ENCODE results near the gene CCDC186. TPM values are rescaled to one million over a fixed set of nuclear protein-coding genes. Genes with fewer than 3 reads are reported as not detected.

Gene CCDC186
- polyA plus RNA-seq, 2 of the 4 experiments (the other 2 are of a cell fraction), result 7.4 to 13.4 TPM

DNA sequence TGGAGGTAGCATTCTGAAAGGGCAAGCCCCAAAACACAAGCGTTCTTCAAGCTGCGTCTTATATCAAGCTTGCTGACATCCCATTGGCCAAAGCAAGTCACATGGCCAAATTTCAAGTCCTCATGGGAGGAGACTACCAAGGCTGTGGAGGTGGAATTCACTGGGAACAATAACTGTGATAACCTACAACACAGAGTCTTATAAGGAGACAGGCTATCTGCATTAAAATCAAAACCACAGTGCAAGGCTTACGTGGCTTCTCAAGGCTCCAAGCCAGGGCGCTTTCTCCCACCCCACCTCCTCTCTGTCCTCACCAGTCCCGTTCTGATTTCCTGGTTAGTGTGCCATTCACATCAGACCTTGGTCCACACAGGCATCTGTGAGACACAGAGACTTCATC is 91.0 kb downstream of the CCDC186 start:
- ChIA-PET POLR2A (no interaction called here), CTCF (interaction anchor here (1.2 kb wide), 1 partner anchor 20 kb away, joined by 3 read pairs; no protein-coding TSS in a partner anchor)
- ATAC-seq, result peak in 1 of 2 experiments; percentile 47; a peak in 3 of 6 replicates
- 0 out of 3 replicates have a peak overlapping the region, but pooled peaks have one; percentile 46 for H3K4me2 ChIP-seq
- peak overlapping the region in 1 of 2 experiments; percentile 42; a peak in 1 of 6 replicates for H3K27ac ChIP-seq
- H3K9me3 ChIP-seq, result no peaks in the 10 kb centered on the region
- peaks cover 16% of the 10 kb centered on the region for H3K4me1 ChIP-seq
- DNase-seq (ENCODE audit: low read depth in 1 of 2, low spot score in 1 of 2), result peak in 1 of 2 experiments; percentile 40
- TF ChIP-seq, protein P1, sequence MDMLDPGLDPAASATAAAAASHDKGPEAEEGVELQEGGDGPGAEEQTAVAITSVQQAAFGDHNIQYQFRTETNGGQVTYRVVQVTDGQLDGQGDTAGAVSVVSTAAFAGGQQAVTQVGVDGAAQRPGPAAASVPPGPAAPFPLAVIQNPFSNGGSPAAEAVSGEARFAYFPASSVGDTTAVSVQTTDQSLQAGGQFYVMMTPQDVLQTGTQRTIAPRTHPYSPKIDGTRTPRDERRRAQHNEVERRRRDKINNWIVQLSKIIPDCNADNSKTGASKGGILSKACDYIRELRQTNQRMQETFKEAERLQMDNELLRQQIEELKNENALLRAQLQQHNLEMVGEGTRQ (IDR thresholded peaks at IDR 0.05), result peak; percentile 57
- no peak for TF ChIP-seq TFCP2L1 (CRISPR knock-in tag; IDR thresholded peaks at IDR 0.05)
- FAIRE-seq, result no peak
- no peak overlapping the region for H3K4me3 ChIP-seq
- WGBS (ENCODE audit: missing lambda C conversion rate), result 94% methylated on average over 5 of the region's 5 CpGs

DNA sequence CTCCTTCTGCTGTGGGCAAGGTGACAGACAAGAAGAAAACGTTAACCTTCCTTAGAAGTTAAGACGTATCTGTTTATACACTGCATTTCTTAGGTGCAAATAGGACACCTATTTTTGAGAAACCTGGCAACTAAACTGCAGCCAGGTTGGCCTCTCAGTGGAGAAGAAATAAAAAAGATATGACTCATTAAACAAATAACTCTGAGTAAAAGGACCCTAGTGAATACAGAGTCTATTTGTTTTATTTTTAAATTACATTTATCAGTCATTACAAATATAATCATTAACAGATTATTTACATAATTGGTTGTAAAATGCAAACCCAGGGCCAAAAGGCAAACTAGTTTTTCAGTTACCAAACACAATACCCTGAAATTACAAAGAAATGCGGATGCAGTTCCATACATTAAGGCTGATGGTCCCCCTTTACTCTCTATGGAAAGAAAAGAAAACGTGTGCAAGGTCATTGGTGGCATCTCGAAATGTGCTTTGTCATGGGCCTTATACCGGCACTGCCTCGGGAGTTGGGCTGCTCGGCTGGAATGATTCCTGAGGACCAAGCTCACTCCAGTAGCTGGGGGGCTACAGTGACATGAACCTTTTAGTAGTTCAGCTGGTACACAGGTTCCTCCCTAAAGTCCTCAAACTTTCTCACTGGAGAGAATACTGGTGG is 92.0 kb downstream of the CCDC186 start:
- H3K4me3 ChIP-seq, result no peak overlapping the region
- 28% methylated on average over 8 of the region's 8 CpGs for WGBS (ENCODE audit: missing lambda C conversion rate)
- CTCF ChIA-PET, result interaction anchor here (1.0 to 1.2 kb wide), 2 partner anchors 21 to 282 kb away, joined by 3 read pairs; no protein-coding TSS in a partner anchor
- FAIRE-seq, result peak; percentile 43
- POLR2A ChIA-PET, result no interaction called here
- H3K4me1 ChIP-seq, result peaks cover 16% of the 10 kb centered on the region
- no peak for DNase-seq (ENCODE audit: low read depth in 1 of 2, low spot score in 1 of 2)
- peak overlapping the region in 1 of 2 experiments; percentile 42; a peak in 3 of 6 replicates for H3K27ac ChIP-seq
- ATAC-seq, result peak in 1 of 2 experiments; percentile 26; a peak in 1 of 6 replicates
- H3K9me3 ChIP-seq, result no peaks in the 10 kb centered on the region
- TF ChIP-seq NFE2L2 (conservative IDR thresholded peaks at IDR 0.05; ENCODE audit: low read length), result 0 out of 2 replicates have a peak, but pooled peaks have one; percentile 14
- TF ChIP-seq FOSL2 (IDR thresholded peaks at IDR 0.05), result no peak
- TF ChIP-seq FOSL2 (CRISPR knock-in tag; IDR thresholded peaks at IDR 0.05), result peak; percentile 64
- TF ChIP-seq, protein P1 (IDR thresholded peaks at IDR 0.05), result no peak
- no peak for TF ChIP-seq POLR2A (IDR thresholded peaks at IDR 0.05; ENCODE audit: low read length)
- TF ChIP-seq, protein P2, sequence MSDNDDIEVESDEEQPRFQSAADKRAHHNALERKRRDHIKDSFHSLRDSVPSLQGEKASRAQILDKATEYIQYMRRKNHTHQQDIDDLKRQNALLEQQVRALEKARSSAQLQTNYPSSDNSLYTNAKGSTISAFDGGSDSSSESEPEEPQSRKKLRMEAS (IDR thresholded peaks at IDR 0.05), result peak; percentile 10; the same call in 1 of the 2 replicates
- peak overlapping the region; percentile 46 for H3K4me2 ChIP-seq

DNA sequence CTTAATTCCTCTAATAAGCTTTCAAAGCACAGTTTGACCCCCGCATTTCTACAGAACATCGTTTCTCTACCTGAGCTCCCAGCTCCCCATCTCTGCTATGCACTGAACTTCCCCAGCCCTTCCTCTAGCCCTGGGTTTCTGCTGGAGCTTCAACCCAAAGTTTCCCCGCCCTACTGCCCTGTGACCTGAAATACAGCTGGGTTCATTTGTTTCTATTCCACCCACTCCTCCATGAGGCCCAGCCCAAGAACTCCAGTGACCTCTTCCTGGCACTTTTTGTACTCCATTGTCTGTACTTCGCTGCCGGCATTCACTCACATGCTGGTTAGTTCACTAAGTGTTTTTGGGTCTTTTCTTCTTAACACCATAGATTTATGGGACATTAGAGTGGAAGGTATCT is 94.6 kb downstream of the CCDC186 start:
- Histone ChIP-seq H3K4me2 (no peak overlapping the region), H3K9me3 (no peaks in the 10 kb centered on the region), H3K4me1 (peaks cover 16% of the 10 kb centered on the region), H3K4me3 (no peak overlapping the region), H3K27ac (no peak overlapping the region)
- 86% methylated on average over 5 of the region's 5 CpGs for WGBS (ENCODE audit: missing lambda C conversion rate)
- DNase-seq (ENCODE audit: low read depth in 1 of 2, low spot score in 1 of 2) (no peak), ATAC-seq (no peak), FAIRE-seq (no peak)
- no peak for TF ChIP-seq CEBPB (IDR thresholded peaks at IDR 0.05)
- TF ChIP-seq, protein P2 (IDR thresholded peaks at IDR 0.05), result no peak
- TF ChIP-seq HDAC2 (IDR thresholded peaks at IDR 0.05), result no peak
- TF ChIP-seq MAFK (IDR thresholded peaks at IDR 0.05; ENCODE audit: partially characterized antibody), result no peak
- TF ChIP-seq JUN (IDR thresholded peaks at IDR 0.05), result no peak
- TF ChIP-seq CBX8 (IDR thresholded peaks at IDR 0.05), result no peak
- no peak for TF ChIP-seq ESRRA (IDR thresholded peaks at IDR 0.05; ENCODE audit: borderline replicate concordance, low read length)
- TF ChIP-seq, protein P3, sequence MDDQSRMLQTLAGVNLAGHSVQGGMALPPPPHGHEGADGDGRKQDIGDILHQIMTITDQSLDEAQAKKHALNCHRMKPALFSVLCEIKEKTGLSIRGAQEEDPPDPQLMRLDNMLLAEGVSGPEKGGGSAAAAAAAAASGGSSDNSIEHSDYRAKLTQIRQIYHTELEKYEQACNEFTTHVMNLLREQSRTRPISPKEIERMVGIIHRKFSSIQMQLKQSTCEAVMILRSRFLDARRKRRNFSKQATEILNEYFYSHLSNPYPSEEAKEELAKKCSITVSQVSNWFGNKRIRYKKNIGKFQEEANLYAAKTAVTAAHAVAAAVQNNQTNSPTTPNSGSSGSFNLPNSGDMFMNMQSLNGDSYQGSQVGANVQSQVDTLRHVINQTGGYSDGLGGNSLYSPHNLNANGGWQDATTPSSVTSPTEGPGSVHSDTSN (IDR thresholded peaks at IDR 0.05), result no peak
- TF ChIP-seq EHF (CRISPR knock-in tag; IDR thresholded peaks at IDR 0.05), result no peak
- TF ChIP-seq RNF2 (IDR thresholded peaks at IDR 0.05; ENCODE audit: borderline replicate concordance, low read depth), result no peak
- no peak for TF ChIP-seq RCOR1 (IDR thresholded peaks at IDR 0.05; ENCODE audit: low read depth, low read length)
- TF ChIP-seq FOSL2 (IDR thresholded peaks at IDR 0.05), result no peak
- TF ChIP-seq FOSL2 (CRISPR knock-in tag; IDR thresholded peaks at IDR 0.05), result no peak
- no peak for TF ChIP-seq TP53 (CRISPR knock-in tag; IDR thresholded peaks at IDR 0.05)
- TF ChIP-seq SMC3 (IDR thresholded peaks at IDR 0.05), result no peak
- TF ChIP-seq, protein P4, sequence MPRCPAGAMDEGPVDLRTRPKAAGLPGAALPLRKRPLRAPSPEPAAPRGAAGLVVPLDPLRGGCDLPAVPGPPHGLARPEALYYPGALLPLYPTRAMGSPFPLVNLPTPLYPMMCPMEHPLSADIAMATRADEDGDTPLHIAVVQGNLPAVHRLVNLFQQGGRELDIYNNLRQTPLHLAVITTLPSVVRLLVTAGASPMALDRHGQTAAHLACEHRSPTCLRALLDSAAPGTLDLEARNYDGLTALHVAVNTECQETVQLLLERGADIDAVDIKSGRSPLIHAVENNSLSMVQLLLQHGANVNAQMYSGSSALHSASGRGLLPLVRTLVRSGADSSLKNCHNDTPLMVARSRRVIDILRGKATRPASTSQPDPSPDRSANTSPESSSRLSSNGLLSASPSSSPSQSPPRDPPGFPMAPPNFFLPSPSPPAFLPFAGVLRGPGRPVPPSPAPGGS (IDR thresholded peaks at IDR 0.05), result no peak
- no peak for TF ChIP-seq RFX5 (IDR thresholded peaks at IDR 0.05)
- TF ChIP-seq KDM1A (IDR thresholded peaks at IDR 0.05; ENCODE audit: low read depth), result no peak
- ChIA-PET POLR2A (no interaction called here), CTCF (interaction anchor here (0.8 kb wide), 1 partner anchor 9 kb away, joined by 3 read pairs; no protein-coding TSS in a partner anchor)
